Measurements from ENCODE around the gene PIWIL1. TPM values are rescaled to one million over a fixed set of nuclear protein-coding genes. Genes with fewer than 3 reads are reported as not detected.
A peak's percentile ranks its signal among the peaks of the same experiment; 100 is the strongest.

PIWIL1 gene
- polyA plus RNA-seq, 4 donors: 0.21 TPM; not detected in 3

GRCh38 chr12:130333341-130333740 is 4.3 kb upstream of the PIWIL1 start:
- no peak for FAIRE-seq
- Histone ChIP-seq H3K4me1 (ENCODE audit: control insufficient read depth in 3 of 3, insufficient read depth in 2 of 3, low read depth in 1 of 3, low read length in 2 of 3) (no peaks in the 10 kb centered on the region), H3K27me3 (ENCODE audit: control insufficient read depth in 3 of 3, insufficient read depth in 3 of 3, low read length in 3 of 3) (peaks cover 0 to 4% (median 3%) of the 10 kb centered on the region in 3 donors), H3K27ac (ENCODE audit: low read depth in 1 of 3, low read length in 2 of 3) (no peak overlapping the region), H3K9me3 (ENCODE audit: control insufficient read depth in 2 of 2, insufficient read depth in 1 of 2, low read depth in 1 of 2, low read length in 1 of 2) (no peaks in the 10 kb centered on the region), H3K4me3 (ENCODE audit: low read depth in 1 of 3, low read length in 3 of 3) (no peak overlapping the region), H3K36me3 (ENCODE audit: control insufficient read depth in 3 of 3, insufficient read depth in 2 of 3, low read depth in 1 of 3, low read length in 3 of 3) (no peaks in the 10 kb centered on the region)
- WGBS, 3 donors: 59 to 69% (median 68%) methylated on average over 10 of the region's 10 CpGs
- DNase-seq: no peak

DNA sequence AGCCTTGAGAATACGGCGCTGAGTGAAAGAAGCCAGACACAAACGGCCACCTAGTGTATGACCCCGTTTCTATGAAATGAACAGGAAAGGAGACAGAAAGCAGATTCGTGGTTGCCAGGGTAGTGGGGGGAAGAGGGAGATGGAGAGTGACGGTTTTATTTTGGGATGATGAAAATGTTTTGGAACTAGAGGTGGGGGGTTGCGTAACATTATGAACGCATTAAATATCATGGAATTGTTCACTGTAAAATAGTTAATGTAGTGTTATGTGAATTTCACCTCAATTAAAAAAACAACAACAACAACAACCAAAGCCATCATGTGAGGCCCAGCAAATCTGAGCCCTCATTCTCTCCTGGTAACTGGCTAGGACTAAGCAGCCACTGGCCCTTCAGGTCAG is 3.3 kb upstream of the PIWIL1 start:
- no peak overlapping the region for H3K27ac ChIP-seq (ENCODE audit: low read depth in 1 of 3, low read length in 2 of 3)
- FAIRE-seq (no peak), DNase-seq (no peak)
- no peak overlapping the region for H3K4me3 ChIP-seq (ENCODE audit: low read depth in 1 of 3, low read length in 3 of 3)
- no peaks in the 10 kb centered on the region for H3K36me3 ChIP-seq (ENCODE audit: control insufficient read depth in 3 of 3, insufficient read depth in 2 of 3, low read depth in 1 of 3, low read length in 3 of 3)
- peaks cover 0 to 9% (median 6%) of the 10 kb centered on the region in 3 donors for H3K27me3 ChIP-seq (ENCODE audit: control insufficient read depth in 3 of 3, insufficient read depth in 3 of 3, low read length in 3 of 3)
- H3K9me3 ChIP-seq (ENCODE audit: control insufficient read depth in 2 of 2, insufficient read depth in 1 of 2, low read depth in 1 of 2, low read length in 1 of 2): no peaks in the 10 kb centered on the region
- no peaks in the 10 kb centered on the region for H3K4me1 ChIP-seq (ENCODE audit: control insufficient read depth in 3 of 3, insufficient read depth in 2 of 3, low read depth in 1 of 3, low read length in 2 of 3)
- 72 to 79% (median 77%) methylated on average over 8 of the region's 8 CpGs for WGBS, 3 donors

GRCh38 chr12:130334937-130335336 is 2.8 kb upstream of the PIWIL1 start:
- no peaks in the 10 kb centered on the region for H3K36me3 ChIP-seq (ENCODE audit: control insufficient read depth in 3 of 3, insufficient read depth in 2 of 3, low read depth in 1 of 3, low read length in 3 of 3)
- no peak for FAIRE-seq
- no peaks in the 10 kb centered on the region for H3K4me1 ChIP-seq (ENCODE audit: control insufficient read depth in 3 of 3, insufficient read depth in 2 of 3, low read depth in 1 of 3, low read length in 2 of 3)
- DNase-seq: no peak
- no peaks in the 10 kb centered on the region for H3K9me3 ChIP-seq (ENCODE audit: control insufficient read depth in 2 of 2, insufficient read depth in 1 of 2, low read depth in 1 of 2, low read length in 1 of 2)
- 46 to 49% (median 49%) methylated on average over 14 to 15 of the region's 15 CpGs for WGBS, 3 donors
- no peak overlapping the region for H3K4me3 ChIP-seq (ENCODE audit: low read depth in 1 of 3, low read length in 3 of 3)
- no peak overlapping the region for H3K27ac ChIP-seq (ENCODE audit: low read depth in 1 of 3, low read length in 2 of 3)
- H3K27me3 ChIP-seq (ENCODE audit: control insufficient read depth in 3 of 3, insufficient read depth in 3 of 3, low read length in 3 of 3): peaks cover 0 to 14% (median 11%) of the 10 kb centered on the region in 3 donors

GRCh38 chr12:130335517-130336392 is 1.9 kb upstream of the PIWIL1 start:
- Histone ChIP-seq H3K27ac (ENCODE audit: low read depth in 1 of 3, low read length in 2 of 3) (no peak overlapping the region), H3K36me3 (ENCODE audit: control insufficient read depth in 3 of 3, insufficient read depth in 2 of 3, low read depth in 1 of 3, low read length in 3 of 3) (no peaks in the 10 kb centered on the region), H3K4me1 (ENCODE audit: control insufficient read depth in 3 of 3, insufficient read depth in 2 of 3, low read depth in 1 of 3, low read length in 2 of 3) (no peaks in the 10 kb centered on the region), H3K27me3 (ENCODE audit: control insufficient read depth in 3 of 3, insufficient read depth in 3 of 3, low read length in 3 of 3) (peaks cover 0 to 16% (median 14%) of the 10 kb centered on the region in 3 donors), H3K4me3 (ENCODE audit: low read depth in 1 of 3, low read length in 3 of 3) (no peak overlapping the region), H3K9me3 (ENCODE audit: control insufficient read depth in 2 of 2, insufficient read depth in 1 of 2, low read depth in 1 of 2, low read length in 1 of 2) (no peaks in the 10 kb centered on the region)
- 47 to 52% (median 48%) methylated on average over 15 of the region's 15 CpGs for WGBS, 3 donors
- DNase-seq: peak; percentile 57 to 69
- FAIRE-seq: no peak

DNA sequence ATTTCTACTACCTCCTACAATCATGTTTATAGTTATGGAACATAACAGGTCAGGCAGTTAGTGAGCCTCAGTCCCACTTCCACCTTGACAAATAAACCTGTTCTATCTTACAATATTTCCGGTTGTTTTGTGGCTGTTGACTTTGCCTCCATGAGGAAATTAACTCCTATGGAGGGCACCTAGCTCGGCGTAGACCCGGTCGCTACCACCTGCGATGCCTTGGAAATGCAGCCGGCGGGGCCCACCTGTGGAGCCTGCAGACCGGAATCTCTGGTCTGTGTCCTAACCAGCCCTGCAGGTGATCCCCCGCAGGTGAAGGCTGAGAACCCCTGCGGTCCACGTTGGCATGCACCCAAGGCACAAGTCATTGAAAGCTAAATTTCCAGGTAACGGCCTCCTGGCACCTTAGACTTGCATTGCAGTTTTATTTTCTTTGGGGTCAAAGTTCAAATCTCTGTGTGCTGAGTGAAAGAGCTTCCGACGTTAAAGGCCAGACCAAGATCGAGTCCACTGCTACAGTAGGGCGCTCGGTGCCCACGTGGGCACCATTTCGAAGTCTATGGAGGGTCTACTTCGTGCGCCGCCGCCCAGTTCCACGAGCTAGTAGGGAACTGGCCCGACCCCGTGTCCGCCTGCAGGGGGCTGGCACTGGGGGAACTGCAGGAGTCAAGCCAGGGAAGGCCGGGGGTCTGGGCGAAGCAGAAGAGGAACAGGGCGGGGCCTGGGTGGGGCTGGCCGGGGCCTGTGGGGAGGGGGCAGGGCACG is 782 bp upstream of the PIWIL1 start:
- no peaks in the 10 kb centered on the region for H3K36me3 ChIP-seq (ENCODE audit: control insufficient read depth in 3 of 3, insufficient read depth in 2 of 3, low read depth in 1 of 3, low read length in 3 of 3)
- FAIRE-seq (no peak), DNase-seq (peak; percentile 11 to 17)
- H3K27me3 ChIP-seq (ENCODE audit: control insufficient read depth in 3 of 3, insufficient read depth in 3 of 3, low read length in 3 of 3): peaks cover 0 to 19% (median 14%) of the 10 kb centered on the region in 3 donors
- no peak overlapping the region for H3K27ac ChIP-seq (ENCODE audit: low read depth in 1 of 3, low read length in 2 of 3)
- H3K4me1 ChIP-seq (ENCODE audit: control insufficient read depth in 3 of 3, insufficient read depth in 2 of 3, low read depth in 1 of 3, low read length in 2 of 3): no peaks in the 10 kb centered on the region
- no peaks in the 10 kb centered on the region for H3K9me3 ChIP-seq (ENCODE audit: control insufficient read depth in 2 of 2, insufficient read depth in 1 of 2, low read depth in 1 of 2, low read length in 1 of 2)
- H3K4me3 ChIP-seq (ENCODE audit: low read depth in 1 of 3, low read length in 3 of 3): no peak overlapping the region
- WGBS, 3 donors: 56 to 66% (median 63%) methylated on average over 31 to 33 of the region's 33 CpGs

- no peaks in the 10 kb centered on the region for H3K9me3 ChIP-seq (ENCODE audit: control insufficient read depth in 2 of 2, insufficient read depth in 1 of 2, low read depth in 1 of 2, low read length in 1 of 2)
- WGBS, 3 donors: 22 to 32% (median 26%) methylated on average over 53 to 82 of the region's 82 CpGs
- FAIRE-seq: no peak
Observed at GRCh38 chr12:130338794-130339601, 1.3 kb downstream of the PIWIL1 start.

DNA sequence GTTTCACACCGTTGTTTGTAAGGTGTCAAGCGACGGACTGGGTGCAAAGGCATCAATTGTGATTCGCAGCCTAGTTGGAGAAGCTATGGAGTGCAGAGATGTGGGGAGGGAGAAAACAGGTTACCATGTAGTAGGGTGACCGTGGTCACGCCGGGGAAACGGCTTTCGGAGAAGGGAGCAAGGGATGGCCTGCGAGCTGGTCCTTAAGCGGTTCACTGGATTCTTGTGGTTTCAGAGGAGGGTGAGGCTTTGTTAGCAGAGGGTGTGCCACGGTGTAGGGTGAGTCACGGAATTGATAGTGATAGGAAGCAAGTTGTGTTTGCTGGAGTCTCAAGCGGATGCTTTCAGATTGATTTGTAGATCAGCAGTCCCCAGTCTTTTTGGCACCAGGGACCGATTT is 2.3 kb downstream of the PIWIL1 start:
- no peak for FAIRE-seq
- H3K9me3 ChIP-seq (ENCODE audit: control insufficient read depth in 2 of 2, insufficient read depth in 1 of 2, low read depth in 1 of 2, low read length in 1 of 2): no peaks in the 10 kb centered on the region
- peaks cover 0 to 16% (median 11%) of the 10 kb centered on the region in 3 donors for H3K27me3 ChIP-seq (ENCODE audit: control insufficient read depth in 3 of 3, insufficient read depth in 3 of 3, low read length in 3 of 3)
- H3K27ac ChIP-seq (ENCODE audit: low read depth in 1 of 3, low read length in 2 of 3): no peak overlapping the region
- DNase-seq: peak in 1 of 2 donors; percentile 10
- no peaks in the 10 kb centered on the region for H3K36me3 ChIP-seq (ENCODE audit: control insufficient read depth in 3 of 3, insufficient read depth in 2 of 3, low read depth in 1 of 3, low read length in 3 of 3)
- H3K4me1 ChIP-seq (ENCODE audit: control insufficient read depth in 3 of 3, insufficient read depth in 2 of 3, low read depth in 1 of 3, low read length in 2 of 3): no peaks in the 10 kb centered on the region
- 18 to 41% (median 37%) methylated on average over 15 of the region's 15 CpGs for WGBS, 3 donors
- H3K4me3 ChIP-seq (ENCODE audit: low read depth in 1 of 3, low read length in 3 of 3): no peak overlapping the region

More at GRCh38 chr12:130338794-130339601, 1.3 kb downstream of the PIWIL1 start:
- no peak overlapping the region for H3K4me3 ChIP-seq (ENCODE audit: low read depth in 1 of 3, low read length in 3 of 3)
- peaks cover 0 to 19% (median 13%) of the 10 kb centered on the region in 3 donors for H3K27me3 ChIP-seq (ENCODE audit: control insufficient read depth in 3 of 3, insufficient read depth in 3 of 3, low read length in 3 of 3)
- no peaks in the 10 kb centered on the region for H3K4me1 ChIP-seq (ENCODE audit: control insufficient read depth in 3 of 3, insufficient read depth in 2 of 3, low read depth in 1 of 3, low read length in 2 of 3)
- H3K36me3 ChIP-seq (ENCODE audit: control insufficient read depth in 3 of 3, insufficient read depth in 2 of 3, low read depth in 1 of 3, low read length in 3 of 3): no peaks in the 10 kb centered on the region
- no peak overlapping the region for H3K27ac ChIP-seq (ENCODE audit: low read depth in 1 of 3, low read length in 2 of 3)
- no peak for DNase-seq

- Histone ChIP-seq H3K36me3 (ENCODE audit: control insufficient read depth in 3 of 3, insufficient read depth in 2 of 3, low read depth in 1 of 3, low read length in 3 of 3) (no peaks in the 10 kb centered on the region), H3K27ac (ENCODE audit: low read depth in 1 of 3, low read length in 2 of 3) (no peak overlapping the region), H3K27me3 (ENCODE audit: control insufficient read depth in 3 of 3, insufficient read depth in 3 of 3, low read length in 3 of 3) (peaks cover 0 to 16% (median 11%) of the 10 kb centered on the region in 3 donors), H3K4me3 (ENCODE audit: low read depth in 1 of 3, low read length in 3 of 3) (no peak overlapping the region), H3K4me1 (ENCODE audit: control insufficient read depth in 3 of 3, insufficient read depth in 2 of 3, low read depth in 1 of 3, low read length in 2 of 3) (no peaks in the 10 kb centered on the region), H3K9me3 (ENCODE audit: control insufficient read depth in 2 of 2, insufficient read depth in 1 of 2, low read depth in 1 of 2, low read length in 1 of 2) (no peaks in the 10 kb centered on the region)
- FAIRE-seq (no peak), DNase-seq (no peak)
- WGBS, 3 donors: 52 to 78% (median 67%) methylated on average over 8 of the region's 8 CpGs
Observed at GRCh38 chr12:130342442-130342841, 4.8 kb downstream of the PIWIL1 start.
